Brain microvascular endothelial cell (primary cell): ENCODE results near the gene ATP10D.
"Not testable (repeated sequence)": the region's sequence is repeated elsewhere in the genome, so short reads cannot be mapped to it uniquely, and the experiment has no call there.

Source experiments
- DNase-seq: peaks from one replicate; pipeline ENCODE4 v3.0.0-alpha.2; 2020
- H3K27ac ChIP-seq: fragments of 250-450 bp; sonication (Bioruptor Pico); 2 replicates; pipeline ENCODE4 v1.5.1; 2020; ENCODE audit warnings: mild to moderate bottlenecking, moderate library complexity
- H3K27me3 ChIP-seq: fragments of 250-450 bp; sonication (Bioruptor Pico); replicated peaks from 2 replicates; pipeline ENCODE4 v1.5.1; 2020; ENCODE audit warnings: mild to moderate bottlenecking
- H3K36me3 ChIP-seq: fragments of 250-450 bp; sonication (Bioruptor Pico); replicated peaks from 2 replicates; pipeline ENCODE4 v1.5.1; 2020; ENCODE audit warnings: mild to moderate bottlenecking
- H3K4me3 ChIP-seq: 2 replicates; pipeline ENCODE4 v1.5.1; 2011; ENCODE audit warnings: low read depth, mild to moderate bottlenecking, control low read depth, low read length, moderate library complexity
- CTCF ChIP-seq: IDR thresholded peaks from 2 replicates; pipeline ENCODE4 v1.5.1; 2011; ENCODE audit warnings: low read depth, mild to moderate bottlenecking, moderate library complexity, low read length, control low read depth, inconsistent platforms; ENCODE audit errors: missing control alignments
- in situ Hi-C: cut with HindIII; loops from 2 replicates; pipeline ENCODE4 v1.10.0; 2017; ENCODE audit warnings: low sequenced_read_pairs, low pct_ligation_motif_present

Gene ATP10D

DNA sequence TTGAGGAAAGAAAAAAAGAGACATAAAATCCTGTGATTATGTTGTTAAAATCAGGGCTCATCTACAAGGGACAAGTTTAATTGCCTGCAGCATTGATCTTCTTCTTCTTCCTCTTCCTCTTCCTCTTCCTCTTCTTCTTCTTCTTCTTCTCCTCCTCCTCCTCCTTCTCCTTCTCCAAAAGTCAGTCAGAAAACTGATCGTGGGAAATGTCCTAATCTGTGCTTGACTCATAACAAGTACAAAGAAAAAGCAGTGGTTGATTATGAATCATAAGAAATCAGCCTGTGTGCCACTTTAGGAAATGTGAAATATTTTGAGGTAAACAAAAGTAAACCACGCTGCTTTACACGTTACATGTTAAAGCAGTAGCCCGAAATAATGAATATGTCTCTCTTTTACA, 2.7 kb upstream of the ATP10D start:
- no peak for TF ChIP-seq CTCF
- DNase-seq, result peak; percentile 73
- Histone ChIP-seq H3K27me3 (no peaks in the 10 kb centered on the region), H3K27ac (peak overlapping the region; percentile 73), H3K36me3 (no peaks in the 10 kb centered on the region), H3K4me3 (no peak overlapping the region)
- in situ Hi-C loops, result no loop called here

DNA sequence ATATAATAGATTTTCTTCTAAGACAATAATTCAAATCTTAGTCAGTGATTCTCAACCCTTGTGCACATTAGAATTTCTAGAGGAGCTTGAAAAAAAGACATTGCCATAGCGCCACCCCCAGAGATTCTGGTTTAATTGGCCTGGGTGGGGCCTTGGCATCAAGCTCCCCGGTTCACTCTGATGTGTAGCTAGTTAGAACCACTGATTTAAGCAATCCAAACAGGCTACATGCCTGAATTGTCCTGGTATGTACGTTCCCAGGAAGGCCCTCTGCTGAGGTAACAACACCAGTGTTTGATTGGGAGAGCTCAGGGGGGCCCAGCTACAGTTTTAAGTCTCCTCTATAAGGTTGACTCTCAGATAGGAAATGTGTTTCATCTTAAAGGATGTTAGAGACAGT, 1.3 kb upstream of the ATP10D start:
- no peak overlapping the region for H3K27ac ChIP-seq
- H3K36me3 ChIP-seq, result no peaks in the 10 kb centered on the region
- no peak for DNase-seq
- in situ Hi-C loops, result no loop called here
- no peaks in the 10 kb centered on the region for H3K27me3 ChIP-seq
- TF ChIP-seq CTCF, result no peak
- H3K4me3 ChIP-seq, result no peak overlapping the region

DNA sequence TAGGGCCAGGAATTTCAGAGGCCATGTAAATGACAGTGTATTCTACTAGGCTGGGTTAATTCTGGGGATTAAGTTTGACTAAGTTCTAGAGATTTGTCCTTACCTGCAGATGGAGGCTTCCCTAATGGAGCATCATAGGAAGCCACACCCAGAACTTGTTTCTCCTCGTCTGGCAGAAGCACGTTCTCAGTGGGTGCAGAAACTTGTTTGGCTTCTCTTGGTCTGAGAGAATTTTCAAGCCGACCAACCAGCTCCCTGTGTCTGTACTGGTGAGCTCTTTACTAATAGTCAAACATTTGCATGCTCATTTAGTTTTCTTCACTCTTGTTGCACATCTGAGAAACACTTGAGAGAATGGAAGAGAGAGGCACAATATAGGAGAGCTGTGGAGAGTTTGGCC, 907 bp upstream of the ATP10D start:
- no peak overlapping the region for H3K27ac ChIP-seq
- in situ Hi-C loops, result no loop called here
- no peaks in the 10 kb centered on the region for H3K36me3 ChIP-seq
- no peaks in the 10 kb centered on the region for H3K27me3 ChIP-seq
- H3K4me3 ChIP-seq, result no peak overlapping the region
- DNase-seq, result no peak
- TF ChIP-seq CTCF, result no peak

DNA sequence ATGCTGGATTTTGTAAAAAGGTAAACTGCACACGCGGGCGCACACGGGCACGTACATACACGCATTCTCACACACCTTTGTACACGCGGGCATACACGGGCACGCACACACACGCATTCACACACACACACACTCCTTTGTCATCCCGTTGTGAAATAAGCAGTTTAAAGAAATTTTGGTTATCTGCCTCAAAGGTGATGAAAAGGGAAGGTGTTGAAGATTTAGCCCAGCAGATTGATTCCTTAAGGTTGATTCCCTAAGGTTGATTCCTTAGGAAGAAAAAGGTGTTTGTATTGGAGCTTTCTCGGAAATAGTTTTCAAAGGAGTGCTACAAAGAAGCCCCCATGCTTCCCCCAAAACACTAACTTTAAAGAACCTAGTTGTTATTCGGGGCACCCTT, 693 bp downstream of the ATP10D start:
- peak overlapping the region; percentile 86 for H3K27ac ChIP-seq
- no peak for DNase-seq
- H3K4me3 ChIP-seq, result peak overlapping the region; percentile 81
- H3K36me3 ChIP-seq, result no peaks in the 10 kb centered on the region
- H3K27me3 ChIP-seq, result no peaks in the 10 kb centered on the region
- no peak for TF ChIP-seq CTCF
- in situ Hi-C loops, result no loop called here

- Histone ChIP-seq H3K36me3 (no peaks in the 10 kb centered on the region), H3K27me3 (no peaks in the 10 kb centered on the region), H3K4me3 (peak overlapping the region; percentile 81), H3K27ac (peak overlapping the region; percentile 86)
- TF ChIP-seq CTCF, result no peak
- in situ Hi-C loops, result no loop called here
- DNase-seq, result no peak
These were observed 1.2 kb downstream of the ATP10D start for GRCh38 chr4:47486231-47486673.

- H3K27ac ChIP-seq, H3K36me3 ChIP-seq, DNase-seq, in situ Hi-C loops, H3K27me3 ChIP-seq: not testable (repeated sequence)
- H3K4me3 ChIP-seq, result peak overlapping the region; percentile 81
These were observed 1.7 kb downstream of the ATP10D start for GRCh38 chr4:47486727-47487126.

GRCh38 chr4:47488706-47489105, 3.6 kb downstream of the ATP10D start:
- no peak overlapping the region for H3K4me3 ChIP-seq
- no peak for DNase-seq
- no peak for TF ChIP-seq CTCF
- H3K36me3 ChIP-seq, result peaks cover 4% of the 10 kb centered on the region
- H3K27me3 ChIP-seq, result no peaks in the 10 kb centered on the region
- H3K27ac ChIP-seq, result no peak overlapping the region
- in situ Hi-C loops, result no loop called here
